ENCODE data around the gene RNASE7.
"Not testable (repeated sequence)": the region's sequence is repeated elsewhere in the genome, so short reads cannot be mapped to it uniquely, and the experiment has no call there.

RNASE7 gene

GRCh38 chr14:21023817-21024584 lies 18.2 kb upstream of the RNASE7 start:
- DNase-seq (ENCODE audit: low read depth in 3 of 3), result no peak

GRCh38 chr14:21024585-21025370 lies 17.4 kb upstream of the RNASE7 start, which contains the start of gene NDRG2:
Gene NDRG2, minus strand, starts transcription at chr14:21025061. Its CDS starts 1,746 bp downstream, at chr14:21023315.
- DNase-seq (ENCODE audit: low read depth in 3 of 3), result peak; percentile 33 to 66 (median 40)

- DNase-seq (ENCODE audit: low read depth in 3 of 3), result no peak
These were observed 16.5 kb upstream of the RNASE7 start for GRCh38 chr14:21025371-21026273.

- no peak for DNase-seq (ENCODE audit: low read depth in 3 of 3)
These were observed 15.7 kb upstream of the RNASE7 start for GRCh38 chr14:21026274-21026987.

- DNase-seq (ENCODE audit: low read depth in 3 of 3), result no peak
These were observed 15.2 kb upstream of the RNASE7 start for GRCh38 chr14:21026988-21027315.

GRCh38 chr14:21029917-21030316 lies 12.2 kb upstream of the RNASE7 start, which contains the start of gene TPPP2:
Gene TPPP2, plus strand, starts transcription at chr14:21030217. Its CDS starts 365 bp downstream, at chr14:21030582.
- no peak for DNase-seq (ENCODE audit: low read depth in 3 of 3)

GRCh38 chr14:21030531-21030930 lies 11.6 kb upstream of the RNASE7 start:
- DNase-seq (ENCODE audit: low read depth in 3 of 3), result no peak

GRCh38 chr14:21032326-21033132 lies 9.6 kb upstream of the RNASE7 start:
- no peak for DNase-seq (ENCODE audit: low read depth in 3 of 3)

- no peak for DNase-seq (ENCODE audit: low read depth in 3 of 3)
These were observed 8.9 kb upstream of the RNASE7 start for GRCh38 chr14:21033133-21033698.

- no peak for DNase-seq (ENCODE audit: low read depth in 3 of 3)
These were observed 7.5 kb upstream of the RNASE7 start, which contains the start of gene RNASE13 for GRCh38 chr14:21034707-21035106. Gene RNASE13, minus strand, starts transcription at chr14:21034807. Its CDS starts 519 bp downstream, at chr14:21034288.

- DNase-seq (ENCODE audit: low read depth in 3 of 3), result no peak
These were observed 5.4 kb upstream of the RNASE7 start for GRCh38 chr14:21036751-21037150.

GRCh38 chr14:21037156-21037555 lies 5.0 kb upstream of the RNASE7 start:
- no peak for DNase-seq (ENCODE audit: low read depth in 3 of 3)

GRCh38 chr14:21038441-21039422 lies 3.4 kb upstream of the RNASE7 start:
- DNase-seq (ENCODE audit: low read depth in 3 of 3), result no peak

- DNase-seq (ENCODE audit: low read depth in 3 of 3), result no peak
These were observed 2.4 kb upstream of the RNASE7 start for GRCh38 chr14:21039585-21040369.

GRCh38 chr14:21040370-21040925 lies 1.7 kb upstream of the RNASE7 start:
- no peak for DNase-seq (ENCODE audit: low read depth in 3 of 3)

- not testable (repeated sequence) for DNase-seq (ENCODE audit: low read depth in 3 of 3)
These were observed 1.2 kb upstream of the RNASE7 start for GRCh38 chr14:21040941-21041340.

GRCh38 chr14:21042918-21043317 lies 756 bp downstream of the RNASE7 start:
- DNase-seq (ENCODE audit: low read depth in 3 of 3), result no peak
